Posterior vena cava (tissue), 2 donors: ENCODE measurements around the gene REV3L. TPM values are rescaled to one million over a fixed set of nuclear protein-coding genes. Genes with fewer than 3 reads are reported as not detected.
"Not testable (repeated sequence)": the region's sequence is repeated elsewhere in the genome, so short reads cannot be mapped to it uniquely, and the experiment has no call there.

Source experiments
- DNase-seq: peaks from one replicate; pipeline ENCODE4 v3.0.0-alpha.2; 2020; ENCODE audit warnings: low spot score
- intact Hi-C, 2 donors: fragments of 100-400 bp; cut with DNase I; formaldehyde crosslinking; loops; one replicate each; pipeline versions ENCODE4 v1.14.1 to v1.14.2; 2022 to 2023
- total RNA-seq, 2 donors: library from RNA; stranded (reverse); fragmentation: NEBNext Ultra II Directional; extraction: Animal tissue kit (Norgen Biotek cat#: 25700); gene quantifications; one replicate each; pipeline ENCODE4 v1.2.1, GENCODE V29; 2021
- donor health status: DM: yes; HTN: yes; CAD: no.
- donor health status: DM: yes; HTN: yes; CAD: no.

REV3L gene
- total RNA-seq, 2 donors from 2014 or later = 63.3 to 70.7 TPM

DNA sequence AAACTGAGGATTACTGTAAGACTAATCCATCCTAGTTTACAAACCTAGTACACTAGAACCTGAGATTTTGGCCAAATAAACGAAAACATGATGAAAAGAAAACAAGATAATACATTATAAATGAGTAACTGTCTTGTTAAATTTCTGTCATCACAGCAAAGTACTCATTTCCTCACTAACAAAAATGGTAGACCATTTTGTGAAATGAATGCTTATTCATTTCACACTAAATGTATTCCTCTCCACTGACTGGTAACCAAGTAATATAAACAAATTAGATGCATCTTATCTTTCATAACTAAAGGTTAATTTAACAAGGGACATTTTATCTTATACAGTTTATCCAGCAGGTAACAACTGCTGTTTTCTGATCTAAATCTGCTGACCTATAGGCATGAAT is 143.7 kb downstream of the REV3L start:
- DNase-seq = no peak
- intact Hi-C loops = no loop called here

DNA sequence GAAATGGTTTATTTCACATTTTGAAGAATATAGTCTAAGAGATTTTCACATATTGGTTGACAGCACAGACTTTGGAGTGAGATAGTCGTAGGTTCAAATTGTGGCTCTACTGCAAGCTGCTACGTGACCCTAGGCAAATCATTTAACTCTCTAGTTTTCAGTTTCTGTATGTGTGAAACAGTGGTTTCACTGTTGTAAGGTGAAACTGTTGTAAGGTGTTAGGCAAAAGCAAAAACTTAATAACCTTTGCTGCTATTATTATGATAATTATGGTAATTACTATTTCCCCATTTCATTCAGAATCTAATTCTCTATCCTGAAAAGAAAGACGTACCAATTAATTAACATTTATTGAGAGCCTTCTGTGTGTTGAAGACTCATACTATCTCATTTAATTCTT is 144.2 kb downstream of the REV3L start:
- no peak for DNase-seq
- intact Hi-C loops = no loop called here

- DNase-seq = no peak
- intact Hi-C loops = no loop called here
Measured at GRCh38 chr6:111337829-111338236, 145.2 kb downstream of the REV3L start.

DNA sequence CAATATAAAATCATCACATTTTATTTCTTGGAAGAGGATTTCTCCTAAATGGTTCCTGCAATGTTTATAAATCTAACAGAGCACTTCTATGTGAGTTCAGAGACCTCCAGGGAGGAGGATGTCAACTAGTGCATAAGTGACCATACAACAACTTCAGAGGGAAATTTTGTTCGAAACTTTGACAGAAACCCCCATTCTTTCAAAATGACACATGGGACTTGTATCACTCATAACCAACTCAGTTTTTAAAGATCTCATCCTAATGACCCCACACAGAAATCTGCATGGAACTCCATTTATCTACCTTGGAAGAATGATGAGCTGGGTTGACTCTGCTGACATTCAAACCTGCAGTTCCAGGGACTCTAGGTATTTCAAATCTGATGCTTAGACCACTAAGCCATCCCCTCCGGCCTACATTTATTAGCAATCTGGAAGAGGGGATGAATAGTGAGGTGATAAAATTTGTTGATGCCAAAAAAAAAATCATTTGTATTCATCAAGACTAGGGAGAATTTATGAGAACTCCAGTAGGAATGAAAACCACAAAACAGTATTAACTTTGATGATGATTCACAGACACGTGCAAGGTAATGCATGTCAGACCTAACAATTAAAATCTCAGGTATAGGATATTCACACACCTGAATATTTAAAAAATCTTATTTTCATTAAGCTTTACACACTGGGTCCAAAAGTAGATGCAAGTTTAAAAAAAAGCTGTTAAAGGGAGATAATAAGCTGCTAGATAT is 153.0 kb downstream of the REV3L start:
- DNase-seq = no peak
- intact Hi-C loops = no loop called here

DNA sequence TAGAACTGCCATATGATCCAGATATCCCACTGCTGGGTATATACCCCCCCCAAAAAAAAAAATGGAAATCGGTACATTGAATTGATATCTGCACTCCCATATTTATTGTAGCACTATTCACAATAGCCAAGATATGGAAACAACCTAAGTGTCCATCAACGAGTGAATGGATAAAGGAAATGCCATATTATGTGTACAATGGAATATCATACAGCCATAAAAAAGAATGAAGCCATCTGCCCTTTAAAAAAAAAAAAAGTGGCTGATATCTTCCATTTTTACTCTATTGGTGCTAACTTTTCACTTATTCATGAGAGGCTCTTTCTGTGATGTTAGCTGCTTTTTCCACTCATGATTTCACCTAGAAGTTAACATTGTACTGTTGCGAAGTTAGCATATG is 156.5 kb downstream of the REV3L start:
- DNase-seq = no peak
- intact Hi-C loops = no loop called here

DNA sequence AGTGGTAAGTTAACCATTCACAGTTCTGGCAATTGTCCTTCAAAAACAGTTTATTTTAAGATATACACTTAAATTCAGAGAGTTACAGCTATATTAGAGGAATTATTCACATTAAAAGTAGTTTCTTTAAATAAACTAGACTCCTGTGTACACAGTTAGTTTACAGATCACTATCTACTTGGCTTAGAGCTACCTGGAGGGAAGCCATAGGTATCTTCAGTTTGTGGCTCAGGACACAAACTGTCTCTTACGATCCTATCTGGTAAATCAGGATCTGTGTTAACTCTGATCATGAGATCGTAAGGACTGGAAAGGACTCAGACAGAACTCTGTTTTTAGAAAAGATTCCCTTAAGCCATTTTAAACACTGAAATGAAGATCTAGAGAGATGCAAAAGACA is 160.9 kb downstream of the REV3L start:
- intact Hi-C loops = no loop called here
- DNase-seq = no peak

- DNase-seq, intact Hi-C loops: not testable (repeated sequence)
Measured at GRCh38 chr6:111307950-111308349, 175.1 kb downstream of the REV3L start.

GRCh38 chr6:111307275-111307858 is 175.7 kb downstream of the REV3L start:
- DNase-seq = no peak
- intact Hi-C loops = no loop called here

GRCh38 chr6:111306104-111306888 is 176.7 kb downstream of the REV3L start:
- DNase-seq = no peak
- intact Hi-C loops = no loop called here

DNA sequence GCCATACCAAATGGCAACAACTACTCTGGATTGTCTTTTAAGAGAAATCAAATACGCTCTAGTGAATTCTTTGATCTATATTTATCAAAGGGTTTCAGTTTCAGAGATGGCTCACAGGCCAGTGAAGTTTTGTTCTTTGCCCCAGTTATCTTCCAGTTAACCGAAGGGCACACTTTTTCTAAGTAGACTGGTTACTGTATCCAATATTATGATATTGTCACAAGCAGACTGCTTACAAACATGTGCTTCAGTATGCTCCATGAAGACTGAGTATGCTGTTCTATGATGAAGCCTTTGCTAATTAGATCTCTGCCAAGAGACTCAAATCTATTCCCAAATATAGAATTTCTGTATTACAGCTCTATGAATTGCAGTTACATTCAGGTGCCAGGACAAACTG is 181.1 kb downstream of the REV3L start:
- intact Hi-C loops = no loop called here
- no peak for DNase-seq

GRCh38 chr6:111300938-111301800 is 181.8 kb downstream of the REV3L start:
- DNase-seq, intact Hi-C loops: not testable (repeated sequence)

DNA sequence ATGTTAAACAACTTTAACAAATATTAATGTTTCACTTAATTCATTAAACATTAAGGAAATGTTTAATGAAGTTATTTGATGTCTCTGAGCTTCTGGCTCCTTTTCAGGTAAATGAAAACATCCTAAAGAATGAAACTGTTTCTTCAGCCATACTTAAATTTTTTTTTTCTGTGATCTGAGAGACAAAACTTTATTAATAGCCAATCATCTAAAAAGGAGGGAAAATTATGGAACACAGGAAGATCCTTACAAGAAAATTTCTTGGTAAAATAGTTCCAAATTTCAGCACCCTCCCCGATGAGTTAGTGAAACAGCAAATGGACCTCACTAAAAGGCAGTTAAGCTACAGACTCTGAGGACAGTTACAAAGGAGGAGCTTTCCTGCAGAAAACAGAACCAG is 185.2 kb downstream of the REV3L start:
- no peak for DNase-seq
- intact Hi-C loops = no loop called here

DNA sequence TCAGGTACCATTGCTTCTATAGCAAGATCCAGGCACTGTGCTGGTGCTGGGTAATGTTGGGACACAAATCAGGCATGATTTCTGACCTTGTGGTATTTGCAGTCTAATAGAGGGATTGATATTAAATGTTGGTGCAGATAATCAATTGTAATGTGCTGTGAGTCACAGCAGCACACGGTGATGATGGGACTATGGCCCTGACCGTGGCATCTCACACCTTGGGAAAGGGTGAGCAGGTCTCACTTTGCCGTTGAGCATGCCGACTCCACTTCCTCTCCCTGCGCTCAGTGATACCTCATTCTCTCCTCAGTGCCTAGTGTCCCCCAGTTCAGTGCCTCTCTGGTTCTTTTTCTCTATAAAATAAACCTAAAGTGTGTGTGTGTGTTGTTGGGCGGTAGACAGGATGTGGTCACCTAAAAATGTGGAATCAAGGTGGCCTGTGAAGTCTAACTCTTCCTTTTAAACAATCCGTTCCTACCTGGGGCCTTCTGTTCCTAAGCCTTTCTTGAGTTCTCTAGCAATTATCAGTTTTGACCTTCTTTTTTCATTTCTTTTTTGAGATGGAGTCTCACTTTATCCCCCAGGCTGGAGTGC is 188.5 kb downstream of the REV3L start:
- DNase-seq = no peak
- intact Hi-C loops = no loop called here

- DNase-seq = no peak
- intact Hi-C loops = no loop called here
Measured at GRCh38 chr6:111291336-111292259, 191.4 kb downstream of the REV3L start.

DNA sequence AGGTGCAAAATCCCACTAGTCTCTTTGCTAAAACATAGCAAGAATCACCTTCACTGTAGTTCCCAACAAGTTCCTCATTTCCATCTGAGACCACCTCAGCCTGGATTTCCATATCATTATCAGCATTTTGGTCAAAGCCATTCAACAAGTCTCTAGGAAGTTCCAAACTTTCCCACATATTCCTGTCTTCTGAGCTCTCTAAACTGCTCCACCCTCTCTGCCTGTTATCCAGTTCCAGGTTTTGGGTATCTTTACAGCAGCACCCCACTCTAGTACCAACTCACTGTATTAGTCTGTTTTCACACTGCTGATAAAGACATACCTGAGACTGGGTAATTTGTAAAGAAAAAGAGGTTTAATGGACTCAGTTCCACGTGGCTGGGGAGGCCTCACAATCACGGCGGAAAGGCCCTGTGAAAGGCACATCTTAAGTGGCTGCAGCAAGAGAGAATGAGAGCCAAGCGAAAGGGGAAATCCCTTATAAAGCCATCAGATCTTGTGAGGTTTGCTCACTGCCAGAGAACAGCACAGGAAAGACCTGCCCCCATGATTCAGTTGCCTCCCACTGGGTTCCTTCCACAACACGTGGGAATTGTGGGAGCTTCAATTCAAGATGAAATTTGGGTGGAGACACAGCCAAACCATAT is 192.2 kb downstream of the REV3L start:
- DNase-seq, intact Hi-C loops: not testable (repeated sequence)

DNA sequence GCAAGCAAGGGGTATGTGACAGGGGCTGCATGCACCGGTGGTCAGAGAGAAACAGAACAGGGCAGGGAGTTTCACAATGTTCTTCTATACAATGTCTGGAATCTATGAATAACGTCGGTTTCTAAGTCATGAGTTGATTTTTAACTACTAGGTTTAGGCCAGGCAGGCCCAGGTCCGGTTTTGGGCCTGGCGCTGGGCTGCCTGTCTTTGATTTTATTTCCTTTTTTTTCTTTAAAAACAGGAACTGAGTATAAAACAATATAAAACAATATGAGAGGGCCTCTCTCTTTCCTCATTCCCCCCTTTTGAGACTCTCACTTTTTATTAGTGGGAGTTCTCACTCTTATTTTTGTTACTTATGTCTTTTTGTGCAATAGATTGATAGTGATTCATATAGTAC is 198.7 kb downstream of the REV3L start:
- intact Hi-C loops = not testable (repeated sequence)

GRCh38 chr6:111283707-111284106 is 199.3 kb downstream of the REV3L start:
- no peak for DNase-seq
- intact Hi-C loops = no loop called here

More for the DNA sequence above, 198.7 kb downstream of the REV3L start:
- DNase-seq = not testable (repeated sequence)

DNA sequence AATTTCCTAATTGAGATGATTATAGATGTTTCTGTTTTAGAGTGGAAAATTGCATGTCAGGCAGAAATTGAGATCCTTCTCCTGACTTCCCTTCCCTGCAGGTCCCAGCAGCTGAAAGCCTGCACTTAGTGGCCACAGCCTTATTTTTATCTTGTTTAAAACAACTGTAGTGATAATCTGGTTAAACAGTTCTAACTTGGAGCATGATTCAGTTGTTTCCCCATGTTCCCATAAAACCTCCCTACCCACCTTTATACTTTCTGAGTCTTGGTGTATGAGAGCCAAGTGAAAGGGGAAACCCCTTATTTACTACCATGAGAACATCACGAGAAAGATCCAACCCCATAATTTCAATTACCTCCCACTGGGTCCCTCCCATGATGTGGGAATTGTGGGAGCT is 200.5 kb downstream of the REV3L start:
- DNase-seq = no peak
- intact Hi-C loops = no loop called here
